ENCODE measurements around the gene DEGS2. TPM values are rescaled to one million over a fixed set of nuclear protein-coding genes. Genes with fewer than 3 reads are reported as not detected.

Gene DEGS2
- total and polyA plus RNA-seq, 2 experiments from 2014 or later, result 0.63 to 2.2 TPM

DNA sequence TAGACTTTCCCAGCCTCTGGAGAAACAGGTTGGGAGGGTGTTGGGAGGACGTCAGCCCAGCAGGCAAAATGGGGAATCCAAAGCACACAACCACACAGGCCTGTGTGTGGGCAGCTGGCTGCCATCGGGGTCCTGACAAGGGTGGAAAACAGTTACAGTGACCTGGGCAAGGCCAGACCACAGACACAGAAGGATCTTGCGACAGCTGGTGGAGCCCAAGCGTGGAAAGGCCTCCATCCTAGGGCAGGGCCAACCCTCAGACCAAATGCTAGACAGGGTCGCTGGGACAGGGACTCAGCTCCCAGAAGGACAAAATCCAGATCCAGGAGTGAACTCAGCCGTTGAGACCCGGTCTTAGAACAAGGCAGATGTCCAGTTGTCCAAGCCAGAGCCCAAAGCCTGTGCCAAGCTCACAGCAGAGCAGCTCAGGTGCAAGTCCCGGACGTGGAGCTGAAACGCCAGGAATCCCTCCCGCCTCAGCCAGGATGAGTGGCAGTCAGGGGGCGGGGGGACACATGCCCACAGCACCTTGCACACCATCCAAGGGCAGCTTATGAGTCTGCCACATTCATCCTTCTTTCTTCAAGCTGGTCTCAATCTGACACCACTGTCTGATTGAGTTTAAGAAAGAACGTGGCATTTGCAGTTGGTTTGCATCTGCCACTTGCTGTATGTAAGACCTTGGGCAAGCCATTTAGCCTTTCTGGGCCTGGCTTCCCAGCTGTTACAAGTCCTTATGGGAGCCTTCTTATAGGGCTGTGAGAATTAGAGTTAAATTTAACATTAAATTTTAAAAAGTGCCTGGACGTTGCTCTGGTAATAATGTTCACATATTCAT lies 37.6 kb downstream of the DEGS2 start (continued):
- TF ChIP-seq, protein P1, sequence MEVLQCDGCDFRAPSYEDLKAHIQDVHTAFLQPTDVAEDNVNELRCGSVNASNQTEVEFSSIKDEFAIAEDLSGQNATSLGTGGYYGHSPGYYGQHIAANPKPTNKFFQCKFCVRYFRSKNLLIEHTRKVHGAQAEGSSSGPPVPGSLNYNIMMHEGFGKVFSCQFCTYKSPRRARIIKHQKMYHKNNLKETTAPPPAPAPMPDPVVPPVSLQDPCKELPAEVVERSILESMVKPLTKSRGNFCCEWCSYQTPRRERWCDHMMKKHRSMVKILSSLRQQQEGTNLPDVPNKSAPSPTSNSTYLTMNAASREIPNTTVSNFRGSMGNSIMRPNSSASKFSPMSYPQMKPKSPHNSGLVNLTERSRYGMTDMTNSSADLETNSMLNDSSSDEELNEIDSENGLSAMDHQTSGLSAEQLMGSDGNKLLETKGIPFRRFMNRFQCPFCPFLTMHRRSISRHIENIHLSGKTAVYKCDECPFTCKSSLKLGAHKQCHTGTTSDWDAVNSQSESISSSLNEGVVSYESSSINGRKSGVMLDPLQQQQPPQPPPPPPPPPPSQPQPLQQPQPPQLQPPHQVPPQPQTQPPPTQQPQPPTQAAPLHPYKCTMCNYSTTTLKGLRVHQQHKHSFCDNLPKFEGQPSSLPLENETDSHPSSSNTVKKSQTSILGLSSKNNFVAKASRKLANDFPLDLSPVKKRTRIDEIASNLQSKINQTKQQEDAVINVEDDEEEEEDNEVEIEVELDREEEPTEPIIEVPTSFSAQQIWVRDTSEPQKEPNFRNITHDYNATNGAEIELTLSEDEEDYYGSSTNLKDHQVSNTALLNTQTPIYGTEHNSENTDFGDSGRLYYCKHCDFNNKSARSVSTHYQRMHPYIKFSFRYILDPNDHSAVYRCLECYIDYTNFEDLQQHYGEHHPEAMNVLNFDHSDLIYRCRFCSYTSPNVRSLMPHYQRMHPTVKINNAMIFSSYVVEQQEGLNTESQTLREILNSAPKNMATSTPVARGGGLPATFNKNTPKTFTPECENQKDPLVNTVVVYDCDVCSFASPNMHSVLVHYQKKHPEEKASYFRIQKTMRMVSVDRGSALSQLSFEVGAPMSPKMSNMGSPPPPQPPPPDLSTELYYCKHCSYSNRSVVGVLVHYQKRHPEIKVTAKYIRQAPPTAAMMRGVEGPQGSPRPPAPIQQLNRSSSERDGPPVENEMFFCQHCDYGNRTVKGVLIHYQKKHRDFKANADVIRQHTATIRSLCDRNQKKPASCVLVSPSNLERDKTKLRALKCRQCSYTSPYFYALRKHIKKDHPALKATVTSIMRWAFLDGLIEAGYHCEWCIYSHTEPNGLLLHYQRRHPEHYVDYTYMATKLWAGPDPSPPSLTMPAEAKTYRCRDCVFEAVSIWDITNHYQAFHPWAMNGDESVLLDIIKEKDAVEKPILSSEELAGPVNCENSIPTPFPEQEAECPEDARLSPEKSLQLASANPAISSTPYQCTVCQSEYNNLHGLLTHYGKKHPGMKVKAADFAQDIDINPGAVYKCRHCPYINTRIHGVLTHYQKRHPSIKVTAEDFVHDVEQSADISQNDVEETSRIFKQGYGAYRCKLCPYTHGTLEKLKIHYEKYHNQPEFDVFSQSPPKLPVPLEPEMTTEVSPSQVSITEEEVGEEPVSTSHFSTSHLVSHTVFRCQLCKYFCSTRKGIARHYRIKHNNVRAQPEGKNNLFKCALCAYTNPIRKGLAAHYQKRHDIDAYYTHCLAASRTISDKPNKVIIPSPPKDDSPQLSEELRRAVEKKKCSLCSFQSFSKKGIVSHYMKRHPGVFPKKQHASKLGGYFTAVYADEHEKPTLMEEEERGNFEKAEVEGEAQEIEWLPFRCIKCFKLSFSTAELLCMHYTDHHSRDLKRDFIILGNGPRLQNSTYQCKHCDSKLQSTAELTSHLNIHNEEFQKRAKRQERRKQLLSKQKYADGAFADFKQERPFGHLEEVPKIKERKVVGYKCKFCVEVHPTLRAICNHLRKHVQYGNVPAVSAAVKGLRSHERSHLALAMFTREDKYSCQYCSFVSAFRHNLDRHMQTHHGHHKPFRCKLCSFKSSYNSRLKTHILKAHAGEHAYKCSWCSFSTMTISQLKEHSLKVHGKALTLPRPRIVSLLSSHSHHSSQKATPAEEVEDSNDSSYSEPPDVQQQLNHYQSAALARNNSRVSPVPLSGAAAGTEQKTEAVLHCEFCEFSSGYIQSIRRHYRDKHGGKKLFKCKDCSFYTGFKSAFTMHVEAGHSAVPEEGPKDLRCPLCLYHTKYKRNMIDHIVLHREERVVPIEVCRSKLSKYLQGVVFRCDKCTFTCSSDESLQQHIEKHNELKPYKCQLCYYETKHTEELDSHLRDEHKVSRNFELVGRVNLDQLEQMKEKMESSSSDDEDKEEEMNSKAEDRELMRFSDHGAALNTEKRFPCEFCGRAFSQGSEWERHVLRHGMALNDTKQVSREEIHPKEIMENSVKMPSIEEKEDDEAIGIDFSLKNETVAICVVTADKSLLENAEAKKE (CRISPR knock-in tag; IDR thresholded peaks at IDR 0.05), result no peak
- no peak for TF ChIP-seq ZNF114 (CRISPR knock-in tag; IDR thresholded peaks at IDR 0.05)
- no peak for TF ChIP-seq ETS1 (IDR thresholded peaks at IDR 0.05)
- no peak for TF ChIP-seq POLR2AphosphoS5 (IDR thresholded peaks at IDR 0.05; ENCODE audit: low read depth)
- TF ChIP-seq JUNB (IDR thresholded peaks at IDR 0.05; ENCODE audit: unreplicated experiment), result no peak

DNA sequence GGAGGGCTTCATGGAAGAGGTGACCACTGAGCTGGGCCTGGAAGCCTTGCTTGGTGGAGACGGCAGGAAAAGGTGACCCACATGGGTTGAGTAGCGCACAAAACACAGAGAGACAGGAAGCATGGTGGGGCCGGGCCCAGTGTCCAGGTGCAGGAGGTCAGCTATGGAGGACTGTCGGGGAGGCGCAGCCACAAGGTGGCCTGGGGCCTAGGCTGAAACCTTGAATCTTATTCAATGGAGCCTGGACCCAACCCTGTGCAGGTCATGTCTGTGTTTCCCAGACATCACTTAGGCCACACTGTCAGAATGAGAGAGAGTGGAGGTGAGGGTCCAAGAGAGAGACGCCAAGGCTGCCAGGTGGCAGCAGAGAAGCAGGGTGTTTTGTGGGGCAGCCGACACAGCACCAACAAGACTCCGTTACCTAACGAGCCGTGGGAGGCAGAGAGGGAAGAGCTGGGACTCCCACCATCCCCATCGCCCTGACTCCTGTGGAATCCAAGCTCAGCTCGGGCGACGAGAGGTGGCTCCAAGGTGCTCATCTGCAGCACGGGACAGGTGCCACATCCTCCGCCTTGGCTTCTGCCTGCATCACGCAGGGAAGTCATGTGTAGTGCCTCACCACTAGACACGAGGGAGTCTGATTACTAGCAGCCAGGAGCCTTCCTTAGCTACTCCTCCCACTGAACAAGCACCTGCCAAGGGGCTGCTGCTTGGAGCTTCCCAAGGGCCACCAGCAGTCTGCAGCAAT lies 38.7 kb downstream of the DEGS2 start:
- H3K36me3 ChIP-seq (ENCODE audit: insufficient read depth), result no peaks in the 10 kb centered on the region
- no peaks in the 10 kb centered on the region for H3F3A ChIP-seq (replicated peaks; ENCODE audit: low read depth)
- H3K9me2 ChIP-seq (ENCODE audit: insufficient read depth), result no peaks in the 10 kb centered on the region
- ATAC-seq (no peak), DNase-seq (ENCODE audit: low spot score) (no peak)
- H3K36me3 Mint-ChIP-seq (ENCODE audit: low read depth), result peaks cover 5% of the 10 kb centered on the region; the same call in 1 of the 3 replicates
- H3K9me3 Mint-ChIP-seq, result no peaks in the 10 kb centered on the region
- no peaks in the 10 kb centered on the region; the same call in 2 of the 3 replicates for H3K4me1 Mint-ChIP-seq
- no peak overlapping the region; the same call in 1 of the 2 replicates for H3K27ac Mint-ChIP-seq
- peaks cover 4% of the 10 kb centered on the region for H3K27me3 Mint-ChIP-seq (ENCODE audit: insufficient read depth, low read depth, poor library complexity)
- no peak overlapping the region for H3K4me3 Mint-ChIP-seq
- no peaks in the 10 kb centered on the region for H3K27me3 ChIP-seq (ENCODE audit: insufficient read depth)
- no peak overlapping the region for H3K27ac ChIP-seq (ENCODE audit: low read depth)
- H4K20me1 ChIP-seq (replicated peaks; ENCODE audit: insufficient read depth), result no peaks in the 10 kb centered on the region
- H3K79me2 ChIP-seq (replicated peaks; ENCODE audit: insufficient read depth), result no peaks in the 10 kb centered on the region
- no peaks in the 10 kb centered on the region for H3K4me1 ChIP-seq (ENCODE audit: insufficient read depth)
- H2AFZ ChIP-seq, result no peak overlapping the region
- H3K4me2 ChIP-seq, result no peak overlapping the region
- H3K4me3 ChIP-seq, result no peak overlapping the region
- TF ChIP-seq CTCF (conservative IDR thresholded peaks at IDR 0.05; ENCODE audit: low read depth in 2 of 2) (no peak), NANOG (IDR thresholded peaks at IDR 0.05; ENCODE audit: borderline replicate concordance) (no peak), EZH2 (IDR thresholded peaks at IDR 0.05; ENCODE audit: low read depth, unreplicated experiment) (no peak), ZNF331 (CRISPR knock-in tag; IDR thresholded peaks at IDR 0.05; ENCODE audit: low read depth) (no peak), POLR2AphosphoS5 (IDR thresholded peaks at IDR 0.05; ENCODE audit: low read depth) (no peak), JUNB (IDR thresholded peaks at IDR 0.05; ENCODE audit: unreplicated experiment) (no peak)
- TF ChIP-seq, protein P2, sequence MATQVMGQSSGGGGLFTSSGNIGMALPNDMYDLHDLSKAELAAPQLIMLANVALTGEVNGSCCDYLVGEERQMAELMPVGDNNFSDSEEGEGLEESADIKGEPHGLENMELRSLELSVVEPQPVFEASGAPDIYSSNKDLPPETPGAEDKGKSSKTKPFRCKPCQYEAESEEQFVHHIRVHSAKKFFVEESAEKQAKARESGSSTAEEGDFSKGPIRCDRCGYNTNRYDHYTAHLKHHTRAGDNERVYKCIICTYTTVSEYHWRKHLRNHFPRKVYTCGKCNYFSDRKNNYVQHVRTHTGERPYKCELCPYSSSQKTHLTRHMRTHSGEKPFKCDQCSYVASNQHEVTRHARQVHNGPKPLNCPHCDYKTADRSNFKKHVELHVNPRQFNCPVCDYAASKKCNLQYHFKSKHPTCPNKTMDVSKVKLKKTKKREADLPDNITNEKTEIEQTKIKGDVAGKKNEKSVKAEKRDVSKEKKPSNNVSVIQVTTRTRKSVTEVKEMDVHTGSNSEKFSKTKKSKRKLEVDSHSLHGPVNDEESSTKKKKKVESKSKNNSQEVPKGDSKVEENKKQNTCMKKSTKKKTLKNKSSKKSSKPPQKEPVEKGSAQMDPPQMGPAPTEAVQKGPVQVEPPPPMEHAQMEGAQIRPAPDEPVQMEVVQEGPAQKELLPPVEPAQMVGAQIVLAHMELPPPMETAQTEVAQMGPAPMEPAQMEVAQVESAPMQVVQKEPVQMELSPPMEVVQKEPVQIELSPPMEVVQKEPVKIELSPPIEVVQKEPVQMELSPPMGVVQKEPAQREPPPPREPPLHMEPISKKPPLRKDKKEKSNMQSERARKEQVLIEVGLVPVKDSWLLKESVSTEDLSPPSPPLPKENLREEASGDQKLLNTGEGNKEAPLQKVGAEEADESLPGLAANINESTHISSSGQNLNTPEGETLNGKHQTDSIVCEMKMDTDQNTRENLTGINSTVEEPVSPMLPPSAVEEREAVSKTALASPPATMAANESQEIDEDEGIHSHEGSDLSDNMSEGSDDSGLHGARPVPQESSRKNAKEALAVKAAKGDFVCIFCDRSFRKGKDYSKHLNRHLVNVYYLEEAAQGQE (IDR thresholded peaks at IDR 0.05; ENCODE audit: unreplicated experiment), result no peak
